Superior temporal gyrus (tissue), 1 donor: ENCODE results near the gene DCDC2C.

ENCODE experiments used
- DNase-seq: peaks from one replicate; pipeline ENCODE4 v3.0.0-alpha.2; 2016; ENCODE audit errors: extremely low spot score

The DCDC2C gene

DNA sequence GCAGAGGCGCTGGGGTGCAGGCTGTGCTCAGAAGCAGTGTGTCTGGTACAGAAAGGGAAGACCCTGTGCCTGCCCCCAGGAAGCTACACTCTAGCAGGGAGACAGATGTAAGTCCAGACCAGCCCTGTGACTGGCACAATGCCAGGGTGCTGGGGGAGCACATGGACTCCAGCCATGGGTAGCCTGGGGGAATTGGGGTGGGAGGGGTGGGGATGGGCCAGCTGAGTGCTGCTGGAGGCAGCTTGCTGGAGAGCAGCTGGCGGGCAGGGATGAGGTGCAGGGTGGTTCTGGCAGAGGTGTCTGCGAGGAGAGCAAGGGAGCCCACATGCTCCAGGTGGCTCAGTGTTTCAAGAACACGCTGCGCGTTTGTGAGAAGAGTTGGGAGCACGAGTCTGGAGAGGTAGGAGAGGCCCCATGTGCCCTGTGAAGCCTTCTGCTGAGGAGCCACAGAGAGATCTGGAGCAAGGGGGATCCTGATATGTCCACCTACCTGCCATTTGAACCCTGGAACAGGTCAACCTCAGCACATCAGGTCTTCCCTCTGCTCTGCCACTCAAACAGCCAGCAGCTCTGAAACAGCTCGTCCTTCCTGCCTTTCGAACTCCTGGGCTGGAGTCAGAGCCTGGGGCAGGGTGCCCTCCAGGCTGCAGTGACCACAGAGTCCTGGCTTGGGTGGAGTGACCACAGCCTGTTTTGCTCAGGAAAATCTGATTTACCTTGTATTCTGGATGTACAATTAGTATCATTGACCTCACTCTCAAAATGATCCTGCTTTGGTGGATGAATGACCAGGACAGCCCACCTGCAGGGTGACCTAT lies 30.3 kb upstream of the DCDC2C start:
- no peak for DNase-seq

- DNase-seq = no peak
Measured at GRCh38 chr2:3674066-3674845, 29.1 kb upstream of the DCDC2C start.

- DNase-seq = no peak
Measured at GRCh38 chr2:3675687-3676086, 27.7 kb upstream of the DCDC2C start.

DNA sequence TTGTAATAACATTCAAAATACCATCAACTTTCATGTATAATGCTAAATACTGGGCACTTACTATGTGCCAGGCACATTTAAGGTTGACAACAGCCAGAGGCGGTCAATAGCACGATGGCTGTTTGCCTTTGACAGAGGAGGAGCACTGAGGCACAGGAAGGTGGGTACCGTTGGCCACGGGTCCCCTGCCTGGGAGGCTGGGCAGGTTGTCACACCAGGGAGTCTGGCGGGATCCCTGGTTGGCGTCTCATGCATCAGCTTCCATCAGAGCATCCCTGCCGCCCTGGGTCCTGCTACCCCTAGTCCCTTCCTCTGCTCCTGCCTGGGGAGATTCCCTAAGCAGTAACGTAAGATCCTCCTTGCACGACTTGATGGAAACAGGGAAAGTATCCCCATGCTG lies 25.9 kb upstream of the DCDC2C start:
- no peak for DNase-seq

DNA sequence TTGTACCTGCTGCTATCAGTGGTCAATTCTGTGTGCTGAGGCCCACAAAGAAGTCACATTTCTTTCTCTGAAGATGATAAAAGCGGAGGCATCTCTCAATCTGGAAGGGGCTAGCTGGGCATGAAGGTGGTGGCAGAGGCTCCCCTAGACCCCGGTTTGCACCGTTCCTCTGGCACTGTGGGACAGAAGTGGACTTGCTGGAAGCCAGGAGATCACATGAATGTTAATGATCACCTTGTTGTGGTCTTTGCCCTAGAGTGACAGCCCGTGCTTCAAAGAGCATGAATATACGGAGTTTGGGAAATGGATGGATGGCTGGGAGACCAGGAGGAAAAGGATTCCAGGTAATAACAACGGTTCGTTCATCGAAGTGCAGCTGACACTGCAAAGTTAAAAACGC lies 25.2 kb upstream of the DCDC2C start:
- DNase-seq = no peak

DNA sequence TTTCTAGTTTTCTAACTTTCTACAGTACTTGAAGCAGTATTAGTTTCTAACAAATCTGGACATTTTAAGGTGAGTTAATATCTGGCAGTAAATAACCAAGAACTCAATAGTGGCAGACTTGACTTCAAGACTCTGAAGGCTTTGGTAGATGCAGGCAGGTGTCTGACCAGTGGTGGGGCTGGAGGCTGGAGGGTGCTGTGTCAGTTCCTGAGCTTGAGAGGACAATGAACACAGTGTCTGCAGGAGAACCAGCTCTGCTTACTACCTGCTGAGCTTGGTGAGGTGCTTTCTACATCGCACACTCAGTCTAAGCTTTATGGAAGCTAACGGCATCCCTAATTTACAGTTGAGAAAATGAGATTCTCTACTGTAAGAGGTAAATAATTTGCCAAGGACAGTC lies 24.2 kb upstream of the DCDC2C start:
- DNase-seq = no peak

GRCh38 chr2:3679616-3680393 lies 23.6 kb upstream of the DCDC2C start:
- DNase-seq = no peak

- no peak for DNase-seq
Measured at GRCh38 chr2:3680548-3681345, 22.6 kb upstream of the DCDC2C start.

DNA sequence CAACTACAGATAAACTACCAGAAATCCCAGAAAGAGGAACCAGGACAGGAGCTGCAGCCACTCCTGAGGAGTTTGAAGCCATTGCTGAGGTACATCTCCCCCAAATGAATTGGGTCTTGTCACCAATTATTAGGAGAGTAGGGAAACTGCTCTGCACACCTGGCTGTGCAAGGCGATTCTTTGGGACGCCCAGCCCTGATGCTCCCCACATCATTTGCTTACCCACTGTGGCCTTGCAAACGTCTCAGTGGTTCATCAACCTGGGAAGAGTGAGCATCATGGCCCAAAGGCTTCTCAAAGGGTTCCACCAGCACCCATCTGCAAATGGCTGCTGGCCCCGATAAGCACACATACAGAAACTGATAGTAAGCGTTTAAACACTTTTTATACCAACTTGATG lies 21.8 kb upstream of the DCDC2C start:
- no peak for DNase-seq

- DNase-seq = no peak
Measured at GRCh38 chr2:3682811-3683210, 20.6 kb upstream of the DCDC2C start.

DNA sequence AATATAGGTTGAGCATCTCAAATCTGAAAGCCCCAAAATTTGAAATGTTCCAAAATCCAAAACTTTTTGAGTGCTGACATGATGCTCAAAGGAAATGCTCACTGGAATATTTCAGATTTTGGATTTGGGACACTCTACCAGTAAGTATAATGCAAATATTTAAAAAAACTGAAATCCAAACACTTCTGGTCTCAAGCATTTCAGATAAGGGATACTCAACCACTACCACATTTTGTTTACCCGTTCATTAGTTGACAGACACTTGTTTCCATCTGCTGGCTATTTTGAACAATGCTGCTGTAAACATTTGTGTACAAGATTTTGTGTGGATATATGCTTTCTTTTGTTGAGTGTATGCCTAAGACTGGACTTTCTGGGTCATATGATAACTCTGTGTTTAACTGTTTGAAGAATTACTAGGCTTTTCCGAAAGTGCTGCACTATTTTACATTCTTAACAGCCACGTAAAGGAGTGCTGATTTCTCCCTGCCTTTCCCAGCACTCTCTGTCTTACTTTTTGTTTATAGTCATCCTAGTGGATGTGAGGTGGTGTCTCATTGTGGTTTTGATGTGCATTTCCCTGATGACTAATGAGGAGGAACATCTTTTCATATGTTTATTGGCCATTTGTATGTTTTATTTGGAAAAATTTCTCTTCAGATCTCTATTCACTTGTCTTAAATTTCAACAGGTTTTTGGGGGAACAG lies 19.5 kb upstream of the DCDC2C start:
- DNase-seq = no peak

DNA sequence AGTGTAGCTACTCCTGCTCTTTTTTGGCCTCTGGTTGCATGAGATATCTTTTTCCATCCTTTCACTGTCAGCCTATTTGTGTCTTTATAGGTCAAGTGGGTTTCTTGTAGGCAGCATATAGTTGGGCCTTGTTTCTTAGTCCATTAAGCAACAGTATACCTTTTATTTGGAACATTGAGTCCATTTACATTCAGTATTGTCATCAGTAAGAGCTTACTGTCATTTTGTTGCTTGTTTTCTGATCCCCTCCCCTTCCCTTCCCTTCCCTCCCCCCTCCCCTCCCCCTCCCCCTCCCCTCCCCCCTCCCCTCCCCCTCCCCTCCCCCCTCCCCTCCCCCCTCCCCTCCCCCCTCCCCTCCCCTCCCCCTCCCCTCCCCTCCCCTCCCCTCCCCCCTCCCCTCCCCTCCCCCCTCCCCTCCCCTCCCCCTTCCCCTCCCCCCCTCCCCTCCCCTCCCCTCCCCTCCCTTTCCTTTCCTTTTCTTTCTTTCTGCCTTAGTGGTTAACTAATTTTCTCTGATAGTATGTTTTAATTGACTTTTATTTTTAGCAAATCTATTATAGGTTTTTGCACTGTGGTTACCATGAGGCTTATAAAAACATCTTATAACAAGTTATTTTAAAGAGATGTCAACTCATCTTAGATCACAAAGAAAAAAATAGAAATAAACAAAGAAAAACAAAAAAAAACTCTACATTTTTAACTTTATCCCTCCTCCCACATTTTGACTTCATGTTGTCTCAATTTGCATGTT lies 13.2 kb upstream of the DCDC2C start:
- no peak for DNase-seq

- no peak for DNase-seq
Measured at GRCh38 chr2:3692375-3692774, 11.0 kb upstream of the DCDC2C start.

DNA sequence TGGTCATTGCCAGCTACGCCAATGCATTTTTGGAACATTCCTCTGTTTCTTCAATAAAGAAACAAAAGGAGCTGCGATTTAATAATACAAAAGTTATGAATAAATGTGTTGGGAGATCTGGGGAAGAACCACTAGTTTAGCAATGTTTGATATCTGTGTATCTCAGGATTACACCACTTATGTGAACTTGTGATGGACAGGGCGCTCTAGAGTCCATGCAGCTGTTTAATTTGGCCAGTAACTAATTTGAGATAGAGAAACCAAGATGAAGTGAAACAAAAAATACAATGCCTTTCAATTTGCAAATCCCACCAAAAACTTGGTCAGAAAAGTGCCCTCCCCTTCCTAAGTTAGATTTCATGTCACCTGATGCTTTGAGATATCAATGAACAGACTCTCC lies 6.8 kb upstream of the DCDC2C start:
- no peak for DNase-seq

DNA sequence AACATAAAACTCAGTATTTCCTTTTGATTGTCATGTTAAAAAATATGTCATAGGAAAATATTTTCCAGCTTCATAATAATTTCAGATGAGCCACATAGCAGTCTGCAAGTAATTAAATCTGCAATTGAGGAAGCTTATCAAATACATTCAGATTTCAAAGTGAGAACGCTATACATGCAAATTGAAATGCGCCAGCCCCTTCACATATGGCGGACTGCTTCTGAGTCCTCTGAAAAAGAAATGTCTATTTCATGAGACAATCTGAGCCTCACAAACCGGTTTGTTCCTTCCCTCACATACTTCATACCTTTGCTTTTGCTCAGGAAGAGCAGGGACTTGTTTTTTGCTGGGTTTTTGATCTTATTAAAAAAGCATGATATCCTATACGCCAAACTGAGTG lies 2.3 kb upstream of the DCDC2C start:
- no peak for DNase-seq

DNA sequence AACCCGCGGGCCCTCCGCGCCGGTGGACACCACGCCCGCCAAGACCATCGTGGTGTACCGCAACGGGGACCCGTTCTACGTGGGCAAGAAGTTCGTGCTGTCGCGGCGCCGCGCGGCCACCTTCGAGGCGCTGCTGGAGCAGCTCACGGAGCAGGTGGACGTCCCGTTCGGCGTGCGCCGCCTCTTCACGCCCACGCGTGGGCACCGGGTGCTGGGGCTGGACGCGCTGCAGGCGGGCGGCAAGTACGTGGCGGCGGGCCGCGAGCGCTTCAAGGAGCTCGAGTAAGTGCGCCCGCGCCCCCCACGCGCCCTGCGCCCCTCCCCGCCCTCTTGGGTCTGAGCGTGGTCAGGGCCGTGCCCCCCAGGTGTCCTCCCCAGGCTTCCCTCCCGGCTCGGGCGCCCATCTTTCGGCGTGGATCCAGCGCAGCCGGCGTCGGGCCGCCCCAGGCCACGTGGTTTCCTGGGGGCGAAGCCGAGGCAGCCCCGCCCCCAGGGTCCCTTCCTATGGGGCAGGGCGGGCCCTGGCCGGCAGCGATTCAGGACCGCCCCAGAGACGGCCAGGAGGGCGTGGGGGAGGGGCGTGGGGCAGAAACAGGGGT lies 481 bp downstream of the DCDC2C start:
- DNase-seq = no peak

DNA sequence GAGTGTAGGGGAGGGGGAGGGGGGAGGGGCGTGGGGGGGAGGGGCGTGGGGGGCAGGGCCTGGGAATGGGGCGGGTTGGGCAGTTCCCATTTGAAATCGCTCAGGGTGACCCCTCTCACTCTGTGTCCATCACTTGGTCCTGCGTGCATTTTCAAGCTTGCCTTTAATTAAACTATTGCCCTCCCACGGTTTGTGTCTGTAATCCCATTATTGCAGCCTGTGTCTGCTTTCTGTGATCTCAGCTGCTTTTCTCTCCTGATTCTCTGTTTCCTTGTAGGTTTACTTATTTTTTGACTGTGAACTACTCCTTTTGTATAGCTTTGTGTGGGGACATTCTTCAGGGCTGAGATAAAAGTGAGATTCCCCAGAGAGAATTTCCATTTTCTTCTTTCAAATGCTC lies 1.3 kb downstream of the DCDC2C start:
- no peak for DNase-seq

- DNase-seq = no peak
Measured at GRCh38 chr2:3705782-3706181, 2.4 kb downstream of the DCDC2C start.

GRCh38 chr2:3706892-3707291 lies 3.5 kb downstream of the DCDC2C start:
- no peak for DNase-seq

DNA sequence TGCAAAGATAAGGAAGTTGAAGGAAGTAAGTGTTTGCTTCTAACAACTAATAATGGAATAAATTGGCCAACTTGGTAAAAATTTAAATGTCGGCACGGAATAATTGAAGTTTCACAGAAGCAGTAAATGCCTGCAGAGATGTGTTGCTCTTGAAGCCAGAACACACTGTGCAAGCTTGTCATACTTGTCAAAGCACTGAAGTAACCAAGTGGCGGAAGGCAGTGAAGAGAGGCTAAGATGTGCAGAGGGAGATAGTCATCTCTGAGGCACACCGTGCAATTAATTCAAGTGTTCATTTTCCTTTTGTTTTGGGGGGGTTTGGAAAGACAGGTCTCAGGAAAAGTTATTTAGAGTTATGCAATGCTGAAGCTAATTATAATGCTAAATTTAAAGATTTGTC lies 5.2 kb downstream of the DCDC2C start:
- no peak for DNase-seq
